ENCODE measurements around the gene ROR2.

DNA sequence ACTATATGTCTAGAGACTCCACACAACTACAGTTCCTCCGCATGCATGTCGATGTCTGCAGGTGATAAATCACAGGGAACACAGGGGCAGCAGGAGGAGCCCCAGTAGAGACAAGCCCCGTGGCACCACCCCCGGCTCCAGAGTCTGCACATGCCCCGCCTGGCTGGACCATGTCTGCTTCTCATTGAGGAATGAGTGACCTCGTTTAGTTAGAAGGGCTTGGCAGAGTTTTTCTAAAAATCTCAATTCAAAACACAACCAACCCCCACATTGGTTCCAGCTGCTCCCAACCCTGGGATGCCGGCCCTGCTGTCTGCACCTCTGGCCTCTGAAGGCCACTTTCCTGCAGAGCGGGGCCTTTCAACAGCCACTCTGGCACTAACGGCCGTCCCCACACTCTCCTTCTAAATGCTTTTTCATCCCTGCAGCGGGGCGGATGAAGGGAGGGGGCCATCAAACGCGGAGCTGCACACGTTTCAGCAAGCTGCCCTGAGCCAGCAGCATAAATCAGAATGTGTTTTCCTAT, 106.3 kb downstream of the ROR2 start:
- TF ChIP-seq, protein P1, sequence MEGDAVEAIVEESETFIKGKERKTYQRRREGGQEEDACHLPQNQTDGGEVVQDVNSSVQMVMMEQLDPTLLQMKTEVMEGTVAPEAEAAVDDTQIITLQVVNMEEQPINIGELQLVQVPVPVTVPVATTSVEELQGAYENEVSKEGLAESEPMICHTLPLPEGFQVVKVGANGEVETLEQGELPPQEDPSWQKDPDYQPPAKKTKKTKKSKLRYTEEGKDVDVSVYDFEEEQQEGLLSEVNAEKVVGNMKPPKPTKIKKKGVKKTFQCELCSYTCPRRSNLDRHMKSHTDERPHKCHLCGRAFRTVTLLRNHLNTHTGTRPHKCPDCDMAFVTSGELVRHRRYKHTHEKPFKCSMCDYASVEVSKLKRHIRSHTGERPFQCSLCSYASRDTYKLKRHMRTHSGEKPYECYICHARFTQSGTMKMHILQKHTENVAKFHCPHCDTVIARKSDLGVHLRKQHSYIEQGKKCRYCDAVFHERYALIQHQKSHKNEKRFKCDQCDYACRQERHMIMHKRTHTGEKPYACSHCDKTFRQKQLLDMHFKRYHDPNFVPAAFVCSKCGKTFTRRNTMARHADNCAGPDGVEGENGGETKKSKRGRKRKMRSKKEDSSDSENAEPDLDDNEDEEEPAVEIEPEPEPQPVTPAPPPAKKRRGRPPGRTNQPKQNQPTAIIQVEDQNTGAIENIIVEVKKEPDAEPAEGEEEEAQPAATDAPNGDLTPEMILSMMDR (IDR thresholded peaks at IDR 0.05 in 8 of 11, conservative IDR thresholded peaks at IDR 0.05 in 3 of 11) = no peak
- TF ChIP-seq POLR2A (IDR thresholded peaks at IDR 0.05) (no peak), POLR2AphosphoS5 (IDR thresholded peaks at IDR 0.05) (peak in 2 of 3 donors; percentile 17 to 27)
